NCI-H1436 (cell line): ENCODE measurements around the gene ENTR1.

Source experiments
- DNase-seq: peaks from one replicate; lab custom pipeline; 2025; lab: John Stamatoyannopoulos, UW

ENTR1 gene

GRCh38 chr9:136377341-136378169 lies 32.9 kb downstream of the ENTR1 start:
- no peak for DNase-seq

GRCh38 chr9:136376457-136376856 lies 34.0 kb downstream of the ENTR1 start:
- DNase-seq = no peak

- no peak for DNase-seq
Measured at GRCh38 chr9:136375096-136375495, 35.3 kb downstream of the ENTR1 start.

GRCh38 chr9:136374183-136374575 lies 36.2 kb downstream of the ENTR1 start:
- no peak for DNase-seq

GRCh38 chr9:136373300-136374182 lies 36.9 kb downstream of the ENTR1 start, which contains the start of gene CARD9:
Gene CARD9 (minus strand): TSS chr9:136373669. CDS start chr9:136372078, 1,591 bp downstream.
- DNase-seq = no peak

GRCh38 chr9:136372561-136373299 lies 37.7 kb downstream of the ENTR1 start:
- DNase-seq = no peak

GRCh38 chr9:136372006-136372405 lies 38.4 kb downstream of the ENTR1 start:
- no peak for DNase-seq

- no peak for DNase-seq
Measured at GRCh38 chr9:136371533-136371880, 38.9 kb downstream of the ENTR1 start.

- no peak for DNase-seq
Measured at GRCh38 chr9:136370687-136371532, 39.5 kb downstream of the ENTR1 start.

GRCh38 chr9:136370037-136370436 lies 40.4 kb downstream of the ENTR1 start:
- DNase-seq = no peak

- no peak for DNase-seq
Measured at GRCh38 chr9:136368190-136368589, 42.2 kb downstream of the ENTR1 start.

GRCh38 chr9:136367296-136368145 lies 42.9 kb downstream of the ENTR1 start:
- DNase-seq = no peak

- DNase-seq = no peak
Measured at GRCh38 chr9:136366826-136367225, 43.6 kb downstream of the ENTR1 start.

GRCh38 chr9:136365775-136366222 lies 44.6 kb downstream of the ENTR1 start:
- no peak for DNase-seq

- no peak for DNase-seq
Measured at GRCh38 chr9:136364942-136365774, 45.3 kb downstream of the ENTR1 start.

GRCh38 chr9:136363949-136364748 lies 46.3 kb downstream of the ENTR1 start:
- DNase-seq = no peak

GRCh38 chr9:136363106-136363948 lies 47.1 kb downstream of the ENTR1 start, which contains the start of gene DNLZ:
Gene DNLZ (minus strand): TSS chr9:136363744. CDS start chr9:136363714, 30 bp downstream.
- DNase-seq = peak; percentile 93

- no peak for DNase-seq
Measured at GRCh38 chr9:136362450-136362784, 48.0 kb downstream of the ENTR1 start.
